ENCODE data around the gene MAML1.

The MAML1 gene

DNA sequence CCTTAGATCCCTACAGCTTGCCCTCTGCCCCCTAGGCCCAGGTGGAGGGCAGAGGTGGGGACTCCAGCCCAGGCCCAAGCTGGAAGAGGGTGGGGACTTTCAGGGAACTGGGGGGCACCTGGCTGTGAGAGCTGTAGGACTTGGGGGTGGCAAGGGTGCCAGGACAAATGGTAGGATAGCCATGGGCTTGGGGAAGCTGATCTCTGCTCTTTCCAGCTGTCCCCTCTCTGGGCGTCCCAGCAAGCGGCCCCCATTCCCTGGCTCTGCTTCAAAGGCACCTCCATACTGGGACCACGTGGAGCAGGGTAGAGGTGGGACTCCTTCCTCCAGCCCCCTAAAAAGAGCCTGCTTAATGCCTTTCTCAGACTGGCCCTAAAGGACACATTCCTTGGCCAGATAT, 61.5 kb downstream of the MAML1 start:
- no peak for TF ChIP-seq CTCF (IDR thresholded peaks at IDR 0.05)
- peaks cover 1% of the 10 kb centered on the region for H3K27me3 Mint-ChIP-seq (ENCODE audit: low read depth, poor library complexity)
- peaks cover 16% of the 10 kb centered on the region for H3K36me3 Mint-ChIP-seq (ENCODE audit: low read depth)
- peaks cover 4% of the 10 kb centered on the region for H3K9me3 Mint-ChIP-seq
- H3K27ac Mint-ChIP-seq, result no peak overlapping the region
- peaks cover 11% of the 10 kb centered on the region for H3K4me1 Mint-ChIP-seq
- no peak overlapping the region for H3K4me3 Mint-ChIP-seq
- no peak for DNase-seq

DNA sequence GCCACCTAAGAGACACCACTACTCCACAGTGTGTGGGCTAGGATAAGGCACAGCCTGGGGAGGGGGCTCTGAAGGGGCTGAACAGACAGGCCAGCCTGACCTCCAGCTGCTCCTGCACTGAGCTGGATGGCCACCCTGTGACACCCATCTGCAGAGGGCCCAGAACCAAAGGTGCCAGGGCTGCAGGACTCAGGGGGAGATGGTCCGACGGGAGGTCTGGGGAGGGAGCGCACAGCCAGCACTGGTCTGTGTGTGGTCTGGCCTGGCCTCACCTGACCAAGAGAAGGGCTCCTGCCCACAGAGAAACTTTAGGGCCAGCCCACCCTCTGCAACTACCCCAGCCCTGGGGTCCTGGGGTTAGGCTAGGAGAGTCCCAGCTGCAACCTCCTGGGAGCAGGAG, 62.0 kb downstream of the MAML1 start:
- H3K9me3 Mint-ChIP-seq, result no peaks in the 10 kb centered on the region
- H3K4me3 Mint-ChIP-seq, result peak overlapping the region; percentile 74
- TF ChIP-seq CTCF (IDR thresholded peaks at IDR 0.05), result no peak
- DNase-seq, result no peak
- no peak overlapping the region for H3K27ac Mint-ChIP-seq
- peaks cover 16% of the 10 kb centered on the region for H3K36me3 Mint-ChIP-seq (ENCODE audit: low read depth)
- H3K27me3 Mint-ChIP-seq (ENCODE audit: low read depth, poor library complexity), result peaks cover 5% of the 10 kb centered on the region
- H3K4me1 Mint-ChIP-seq, result peaks cover 11% of the 10 kb centered on the region

GRCh38 chr5:179795049-179795862, 62.6 kb downstream of the MAML1 start:
- peak; percentile 56 for DNase-seq
- Mint-ChIP-seq H3K4me1 (peaks cover 11% of the 10 kb centered on the region), H3K36me3 (ENCODE audit: low read depth) (peaks cover 16% of the 10 kb centered on the region), H3K9me3 (no peaks in the 10 kb centered on the region), H3K4me3 (peak overlapping the region; percentile 74), H3K27ac (no peak overlapping the region), H3K27me3 (ENCODE audit: low read depth, poor library complexity) (peaks cover 6% of the 10 kb centered on the region)
- no peak for TF ChIP-seq CTCF (IDR thresholded peaks at IDR 0.05)

GRCh38 chr5:179795863-179796833, 63.5 kb downstream of the MAML1 start:
- peak; percentile 36 for TF ChIP-seq CTCF (IDR thresholded peaks at IDR 0.05)
- H3K27ac Mint-ChIP-seq, result no peak overlapping the region
- H3K36me3 Mint-ChIP-seq (ENCODE audit: low read depth), result peaks cover 16% of the 10 kb centered on the region

GRCh38 chr5:179796877-179797608, 64.4 kb downstream of the MAML1 start:
- peaks cover 17% of the 10 kb centered on the region for H3K4me1 Mint-ChIP-seq
- H3K27ac Mint-ChIP-seq, result no peak overlapping the region
- peak overlapping the region; percentile 76 for H3K4me3 Mint-ChIP-seq
- peaks cover 22% of the 10 kb centered on the region for H3K36me3 Mint-ChIP-seq (ENCODE audit: low read depth)
- no peaks in the 10 kb centered on the region for H3K9me3 Mint-ChIP-seq
- no peak for DNase-seq
- no peak for TF ChIP-seq CTCF (IDR thresholded peaks at IDR 0.05)
- peaks cover 6% of the 10 kb centered on the region for H3K27me3 Mint-ChIP-seq (ENCODE audit: low read depth, poor library complexity)

More at GRCh38 chr5:179795863-179796833, 63.5 kb downstream of the MAML1 start:
- Mint-ChIP-seq H3K4me1 (peaks cover 11% of the 10 kb centered on the region), H3K4me3 (peak overlapping the region; percentile 76), H3K27me3 (ENCODE audit: low read depth, poor library complexity) (peaks cover 6% of the 10 kb centered on the region), H3K9me3 (no peaks in the 10 kb centered on the region)
- DNase-seq, result peak; percentile 86
